NCI-H2081 treated with DMSO at 0.1 percent for 48 hours (cell line): ENCODE data around the gene CLSTN3.

Experiments used
- DNase-seq: peaks from one replicate; lab custom pipeline; 2025; lab: John Stamatoyannopoulos, UW

The CLSTN3 gene

DNA sequence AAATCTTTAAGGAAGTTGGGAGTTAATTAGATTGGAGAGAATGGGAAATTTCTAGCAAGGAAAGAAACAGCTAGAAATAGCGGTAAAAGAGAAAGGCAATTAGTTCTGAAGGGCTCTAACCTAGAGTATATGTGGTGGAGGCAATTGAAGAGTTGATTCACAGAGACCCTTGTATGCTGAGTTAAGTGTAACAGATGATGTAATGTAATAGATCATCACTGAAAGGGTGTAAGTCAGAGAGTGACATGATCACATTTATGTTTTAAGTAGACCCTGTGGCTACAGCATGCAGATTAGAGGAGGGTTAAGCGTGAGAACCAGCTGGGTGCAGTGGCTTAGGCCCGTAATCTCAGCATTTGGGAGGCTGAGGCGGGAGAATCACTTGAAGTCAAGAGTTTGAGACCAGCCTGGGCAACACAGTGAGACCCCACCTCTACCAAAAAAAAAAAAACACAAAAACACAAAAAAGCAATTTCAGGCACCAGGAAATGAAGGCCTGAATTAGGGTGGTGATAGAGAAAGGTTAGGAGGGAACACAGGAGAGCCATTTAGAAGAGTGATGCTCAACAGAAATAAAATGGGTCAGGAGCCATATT, 4.4 kb upstream of the CLSTN3 start:
- DNase-seq, result no peak

- DNase-seq, result no peak
Observed at GRCh38 chr12:7127916-7128626, 2.1 kb upstream of the CLSTN3 start.

DNA sequence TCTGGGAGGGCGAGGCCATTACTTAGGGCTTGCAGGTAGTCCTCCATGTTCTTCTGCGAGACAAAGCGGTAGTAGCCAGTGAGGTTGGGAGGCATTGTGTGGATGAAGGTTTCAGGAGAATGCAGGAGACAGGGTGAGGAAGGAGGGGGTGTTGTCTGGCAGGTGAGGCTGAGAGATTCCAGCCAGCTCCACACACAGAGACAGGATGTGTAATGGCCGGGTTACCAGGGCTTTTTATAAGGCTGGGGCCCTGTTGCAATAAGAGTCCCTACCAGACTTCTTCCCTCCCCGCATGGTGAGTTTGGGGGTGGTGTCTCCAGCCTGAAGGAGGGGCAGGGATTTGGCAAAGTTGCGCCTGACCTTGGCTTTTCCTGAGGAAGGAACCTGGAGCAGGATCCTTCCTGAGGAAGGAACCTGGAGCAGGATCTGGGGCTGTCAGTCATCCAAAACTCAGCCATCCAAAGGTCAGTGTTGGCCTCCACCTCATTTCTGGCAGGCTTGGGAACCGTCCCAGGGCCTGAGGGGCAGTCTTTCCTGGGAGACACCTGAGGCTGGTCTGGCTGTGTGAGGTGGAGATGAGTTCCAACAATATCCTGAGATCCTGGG, 1.4 kb upstream of the CLSTN3 start, which contains the start of gene RBP5:
RBP5 (minus strand) TSS at position 209 of the 606 bp plus-strand sequence; CDS start at position 95, 114 bp downstream.
- DNase-seq, result no peak

- no peak for DNase-seq
Observed at GRCh38 chr12:7129287-7129871, 792 bp upstream of the CLSTN3 start.

GRCh38 chr12:7130701-7131501, 730 bp downstream of the CLSTN3 start:
- DNase-seq, result no peak

DNA sequence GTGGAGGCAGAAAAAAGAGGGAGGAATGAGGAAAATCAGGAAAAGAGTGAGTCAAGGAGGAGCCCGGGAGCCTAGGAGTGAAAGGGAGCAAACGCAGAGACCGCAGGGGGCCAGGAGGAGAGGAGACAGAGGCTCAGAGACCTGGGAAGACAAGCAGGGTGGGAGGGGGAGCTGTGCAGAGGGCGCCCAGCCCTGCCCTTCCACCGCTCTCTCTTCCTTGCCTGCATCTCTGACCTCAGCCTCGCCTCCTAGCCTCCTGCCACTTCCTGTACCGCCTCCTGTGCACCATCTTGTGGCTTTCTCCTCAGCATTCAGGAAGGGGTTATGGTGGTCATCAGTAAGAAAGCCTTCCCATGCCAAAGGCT, 1.3 kb downstream of the CLSTN3 start:
- DNase-seq, result no peak

GRCh38 chr12:7134396-7135166, 4.4 kb downstream of the CLSTN3 start:
- DNase-seq, result no peak

GRCh38 chr12:7136071-7136470, 5.9 kb downstream of the CLSTN3 start:
- DNase-seq, result no peak

DNA sequence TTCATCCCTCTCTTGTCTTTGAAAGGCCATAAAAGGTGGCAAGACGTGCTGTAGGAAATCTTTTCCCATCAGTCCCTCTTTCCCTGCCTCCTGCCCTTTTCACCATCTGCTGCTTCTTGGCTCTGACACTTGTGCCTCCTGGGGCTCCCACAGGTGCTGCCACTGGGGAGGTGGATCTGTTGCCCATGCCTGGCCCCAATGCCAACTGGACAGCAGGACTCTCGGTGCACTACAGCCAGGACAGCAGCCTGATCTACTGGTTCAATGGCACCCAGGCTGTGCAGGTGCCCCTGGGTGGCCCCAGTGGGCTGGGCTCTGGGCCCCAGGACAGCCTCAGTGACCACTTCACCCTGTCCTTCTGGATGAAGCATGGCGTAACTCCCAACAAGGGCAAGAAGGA, 6.5 kb downstream of the CLSTN3 start:
- DNase-seq, result no peak

- no peak for DNase-seq
Observed at GRCh38 chr12:7137908-7138307, 7.7 kb downstream of the CLSTN3 start.

GRCh38 chr12:7139200-7139599, 9.0 kb downstream of the CLSTN3 start:
- DNase-seq, result no peak

DNA sequence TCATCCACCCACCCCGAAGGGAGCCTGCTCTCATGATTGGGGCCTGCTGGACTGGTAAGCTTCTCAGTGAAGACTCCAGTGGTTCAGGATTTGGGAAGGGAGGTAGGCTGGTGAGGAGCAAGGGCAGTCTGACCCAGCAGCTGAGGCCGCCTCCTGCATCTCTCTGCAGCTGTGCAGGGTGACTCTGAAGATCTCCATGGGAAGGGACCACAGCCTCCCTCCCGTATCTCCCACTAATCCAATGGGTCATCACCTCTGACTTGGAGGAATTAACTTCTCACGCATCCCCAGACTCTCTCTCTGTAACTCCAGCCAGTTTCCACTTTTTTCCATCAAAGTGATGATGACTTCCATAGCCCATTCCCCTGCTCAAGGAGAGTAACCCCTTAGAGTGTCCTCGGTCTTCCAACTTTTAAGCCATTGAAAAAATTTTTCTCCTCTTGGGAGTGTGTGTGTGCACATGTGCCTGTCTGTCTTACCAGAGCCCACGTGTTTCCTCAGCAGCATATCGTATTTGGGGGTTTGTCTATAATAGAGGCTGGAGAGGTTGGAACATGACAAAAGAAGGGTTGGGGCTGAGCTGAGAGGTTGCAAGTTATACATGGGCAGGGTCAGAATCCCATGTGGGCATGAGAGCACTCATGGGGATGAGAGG, 11.3 kb downstream of the CLSTN3 start:
- DNase-seq, result no peak

DNA sequence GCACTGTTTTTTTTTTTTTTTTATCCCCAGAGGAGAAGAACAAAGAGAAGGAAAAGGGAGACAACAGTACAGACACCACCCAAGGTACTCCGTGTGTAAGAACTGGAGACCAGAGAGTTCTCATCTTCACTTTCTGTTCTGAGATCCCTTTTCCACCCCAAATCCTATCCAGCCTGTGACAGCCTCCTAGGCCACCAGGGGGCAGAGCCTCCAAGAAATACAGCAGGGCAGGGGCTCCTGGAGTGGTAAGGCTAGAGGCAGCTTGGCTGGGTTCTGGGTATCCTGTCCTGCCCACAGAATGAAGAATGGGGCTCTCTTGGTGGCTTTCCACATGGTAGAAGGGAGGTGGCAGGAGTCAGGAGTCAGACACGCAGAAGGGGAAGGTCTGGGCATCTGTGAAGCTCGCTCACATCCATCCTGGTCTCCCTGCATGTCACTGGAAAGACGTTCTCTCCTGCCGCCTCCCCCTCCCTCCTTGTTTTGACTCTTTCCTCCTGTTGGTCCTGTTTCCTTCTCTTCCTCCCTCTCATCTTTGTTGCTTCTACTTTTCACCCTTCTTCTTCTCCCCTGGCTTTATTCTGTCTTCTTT, 12.0 kb downstream of the CLSTN3 start:
- no peak for DNase-seq

DNA sequence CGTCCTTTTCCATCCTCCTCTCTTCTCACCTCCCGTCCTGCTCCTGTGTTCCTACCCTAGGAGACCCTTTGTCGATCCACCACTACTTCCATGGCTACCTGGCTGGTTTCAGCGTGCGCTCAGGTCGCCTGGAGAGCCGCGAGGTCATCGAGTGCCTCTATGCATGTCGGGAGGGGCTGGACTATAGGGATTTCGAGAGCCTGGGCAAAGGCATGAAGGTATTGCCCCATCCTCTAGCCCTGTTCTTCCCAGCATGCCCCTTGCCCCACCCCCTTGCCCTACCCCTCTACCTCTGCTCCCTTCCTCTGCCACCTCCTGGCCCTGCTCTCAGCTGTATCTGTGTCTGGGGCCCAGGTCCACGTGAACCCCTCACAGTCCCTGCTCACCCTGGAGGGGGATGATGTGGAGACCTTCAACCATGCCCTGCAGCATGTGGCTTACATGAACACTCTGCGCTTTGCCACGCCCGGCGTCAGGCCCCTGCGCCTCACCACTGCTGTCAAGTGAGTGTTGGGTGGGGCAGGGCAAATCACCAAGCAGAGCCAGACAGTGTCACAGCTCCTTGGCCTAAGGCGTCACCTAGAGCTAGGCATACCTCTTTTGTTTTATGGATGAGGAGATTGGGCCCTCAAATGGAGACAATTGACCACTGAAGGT, 12.8 kb downstream of the CLSTN3 start:
- no peak for DNase-seq

DNA sequence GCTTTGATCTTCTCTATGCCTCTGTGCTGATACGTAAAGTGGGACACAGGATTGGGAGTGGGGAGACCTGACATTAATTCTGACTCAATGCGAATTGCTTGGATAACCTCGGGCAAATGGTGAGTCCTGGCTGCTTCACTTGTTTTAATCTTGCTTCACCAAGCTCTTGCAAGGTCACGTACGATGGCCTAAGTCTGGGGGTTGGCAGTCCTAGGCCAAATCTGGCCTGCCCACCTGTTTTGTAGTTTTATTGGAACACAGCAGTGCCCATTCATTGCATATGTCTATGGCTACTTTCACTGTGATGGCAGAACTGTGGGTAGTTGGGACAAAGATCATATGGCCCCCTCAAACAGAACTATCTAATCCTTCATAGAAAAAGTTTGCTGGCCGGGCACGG, 13.4 kb downstream of the CLSTN3 start:
- DNase-seq, result no peak

DNA sequence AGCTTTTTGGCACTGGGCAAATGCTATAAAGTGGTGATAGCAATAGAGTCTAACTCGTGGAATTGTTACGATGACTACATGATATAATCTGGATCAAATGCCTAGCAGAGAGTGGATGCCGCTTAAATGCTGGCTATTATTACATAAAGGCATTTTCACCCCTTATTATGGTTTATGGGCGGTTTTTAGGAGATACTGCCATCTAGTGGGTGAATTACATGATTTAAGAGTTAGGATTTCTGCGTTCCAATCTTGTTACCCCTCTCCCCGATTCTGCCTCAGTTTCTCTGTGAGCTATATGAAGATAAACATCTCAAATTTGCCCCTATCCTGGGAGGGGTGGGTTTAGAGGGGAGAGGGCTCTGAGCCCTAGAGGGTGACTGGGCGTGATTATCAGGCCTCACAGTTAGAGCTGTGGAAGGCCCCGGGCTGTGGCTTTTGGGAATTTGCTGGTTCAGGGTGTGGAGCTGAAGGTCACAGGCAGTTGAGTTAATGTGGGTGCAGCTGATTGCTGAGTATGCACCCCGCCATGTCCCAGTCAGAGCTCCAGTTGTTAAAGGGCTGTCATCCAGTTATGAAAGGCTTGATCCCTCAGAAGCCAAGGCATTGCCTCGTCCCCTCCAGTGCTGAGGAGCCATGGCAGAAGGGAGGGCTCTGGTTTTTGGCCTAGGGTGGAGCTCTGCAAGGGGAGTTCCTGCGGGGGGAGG, 14.4 kb downstream of the CLSTN3 start:
- no peak for DNase-seq

DNA sequence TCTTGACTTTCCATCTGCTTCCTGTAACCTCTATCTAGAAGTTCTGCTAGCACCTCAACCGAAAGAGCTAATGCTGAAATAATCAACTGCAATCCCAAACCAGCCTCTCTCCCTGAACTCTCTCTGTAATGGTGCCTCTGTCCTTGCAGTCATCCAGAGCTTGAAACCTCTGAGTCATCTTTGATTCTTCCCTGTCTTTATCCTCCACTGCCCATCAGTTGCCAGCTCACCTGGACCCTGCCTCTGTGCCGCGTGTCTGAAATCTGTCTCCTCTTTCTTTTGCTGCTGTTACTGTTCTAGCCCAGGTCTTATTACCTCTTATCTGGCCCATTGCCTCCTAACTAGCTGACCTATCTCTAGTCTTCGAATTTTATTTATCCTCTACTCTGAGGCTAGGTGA, 15.5 kb downstream of the CLSTN3 start:
- DNase-seq, result no peak

DNA sequence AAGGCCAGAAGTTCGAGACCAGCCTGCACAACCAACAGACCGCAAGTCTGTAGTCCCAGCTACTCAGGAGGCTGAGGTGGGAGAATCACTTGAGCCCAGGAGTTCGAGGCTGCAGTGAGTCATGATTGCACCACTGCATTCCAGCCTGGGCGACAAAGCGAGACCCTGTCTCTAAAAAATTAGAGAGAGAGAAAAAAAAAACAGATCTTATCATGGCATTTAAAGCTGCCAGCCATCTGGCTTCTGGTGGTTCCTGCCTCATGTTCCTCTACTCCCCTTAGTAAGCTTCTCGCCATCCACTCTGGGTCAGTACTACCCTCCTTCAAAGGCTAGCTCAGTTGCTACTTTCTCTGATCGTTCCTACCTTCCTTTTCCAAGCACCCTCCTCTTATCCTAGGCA, 16.1 kb downstream of the CLSTN3 start:
- DNase-seq, result no peak

DNA sequence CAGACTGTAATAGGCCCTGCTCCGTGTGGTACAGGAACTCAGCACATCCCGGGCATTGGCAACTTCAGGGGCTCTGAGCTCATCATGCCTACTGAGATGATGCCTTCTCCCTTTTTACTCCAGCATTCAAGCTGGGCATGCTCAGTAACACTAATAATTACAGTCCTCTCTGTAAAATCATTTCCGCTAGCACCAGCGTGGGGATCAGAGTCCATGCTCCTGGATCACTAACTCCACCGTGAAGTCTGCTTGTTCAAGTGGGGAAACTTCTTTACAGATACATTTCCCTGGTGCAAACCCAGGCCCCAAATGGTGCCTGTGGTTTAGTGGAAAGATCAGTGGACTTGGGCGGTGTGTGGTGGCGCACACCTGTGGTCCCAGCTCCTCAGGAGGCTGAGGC, 16.7 kb downstream of the CLSTN3 start:
- DNase-seq, result no peak
